GM18498 (cell line): Measurements from ENCODE around the gene MEMO1.
"Not testable (repeated sequence)": the region's sequence is repeated elsewhere in the genome, so short reads cannot be mapped to it uniquely, and the experiment has no call there.

ENCODE experiments used
- ATAC-seq: cut with Tn5 transposase; IDR thresholded peaks from one replicate; pipeline ENCODE4 v1.9.1; 2021; ENCODE audit warnings: mild to moderate bottlenecking, moderate library complexity; ENCODE audit not compliant: unreplicated experiment

MEMO1 gene

DNA sequence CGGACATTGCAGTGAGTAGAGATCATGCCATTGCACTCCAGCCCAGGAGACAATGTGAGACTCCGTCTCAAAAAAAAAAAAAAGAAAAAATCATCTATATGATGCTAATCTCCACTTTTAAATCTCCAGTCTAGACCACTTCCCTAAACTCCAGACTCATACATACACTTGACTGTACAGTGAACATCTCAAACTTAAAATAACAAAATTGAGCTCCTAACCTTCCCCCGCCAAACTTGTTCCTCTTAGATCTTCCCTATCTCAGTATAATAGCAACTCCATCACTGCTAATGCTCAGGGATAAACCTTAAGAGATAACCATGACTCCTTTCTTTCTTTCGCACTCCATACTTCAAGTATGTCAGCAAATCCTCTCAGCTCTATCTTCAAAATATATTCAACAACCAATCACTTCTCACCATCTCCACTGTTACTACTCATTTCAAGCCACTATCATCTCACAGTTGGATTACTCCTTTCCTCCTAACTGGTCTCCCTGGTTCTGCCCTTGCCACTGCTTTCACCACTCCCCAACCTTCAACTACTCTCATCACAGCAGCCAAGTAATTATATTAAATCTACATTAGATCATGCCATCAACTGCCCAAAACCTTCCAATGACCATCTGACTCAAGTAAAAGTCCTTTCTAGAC is 12.0 kb downstream of the MEMO1 start:
- ATAC-seq: no peak

DNA sequence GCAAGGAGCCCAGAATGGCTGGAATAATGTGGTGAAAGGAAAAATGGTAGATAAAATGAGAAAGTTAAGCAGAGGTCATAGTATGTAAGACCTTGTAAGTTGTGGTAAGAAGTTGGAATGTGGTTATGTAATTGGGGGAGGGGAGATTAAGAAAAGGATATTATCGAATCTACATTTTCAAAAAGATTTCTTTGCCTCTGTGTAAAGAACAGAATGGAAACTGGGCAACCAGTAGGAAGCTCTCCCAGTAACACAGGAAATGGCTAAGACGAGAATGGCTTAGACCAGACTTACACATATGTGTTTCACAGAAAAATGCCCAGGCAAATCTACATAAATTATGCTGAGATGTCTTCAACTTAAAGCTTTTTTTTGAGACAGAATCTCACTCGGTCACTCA is 13.2 kb downstream of the MEMO1 start:
- ATAC-seq: no peak

DNA sequence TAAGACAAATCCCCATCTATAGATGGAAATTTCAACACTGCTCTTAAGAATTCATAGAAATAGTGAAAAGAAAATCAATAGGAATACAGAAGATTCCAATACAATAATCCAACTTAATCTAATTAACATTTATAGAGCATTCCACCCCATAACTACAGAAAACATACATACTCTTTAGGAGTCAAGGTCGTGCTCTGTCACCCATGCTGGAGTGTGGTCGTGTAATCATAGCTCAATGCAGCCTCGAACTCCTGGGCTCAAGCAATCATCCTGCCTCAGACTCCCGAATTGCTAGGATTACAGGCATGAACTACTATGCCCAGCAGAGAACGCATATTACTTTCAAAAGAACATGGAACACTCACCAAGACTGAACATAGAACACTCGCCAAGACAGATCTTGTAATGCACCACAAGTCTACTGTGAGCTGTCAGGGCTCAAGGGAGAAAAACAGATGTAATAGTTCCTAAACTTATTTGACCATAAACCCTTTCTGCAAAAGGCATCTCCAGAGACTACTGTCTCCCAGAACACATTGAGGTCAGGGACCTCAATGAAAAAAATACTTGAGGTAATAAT is 14.1 kb downstream of the MEMO1 start:
- no peak for ATAC-seq

DNA sequence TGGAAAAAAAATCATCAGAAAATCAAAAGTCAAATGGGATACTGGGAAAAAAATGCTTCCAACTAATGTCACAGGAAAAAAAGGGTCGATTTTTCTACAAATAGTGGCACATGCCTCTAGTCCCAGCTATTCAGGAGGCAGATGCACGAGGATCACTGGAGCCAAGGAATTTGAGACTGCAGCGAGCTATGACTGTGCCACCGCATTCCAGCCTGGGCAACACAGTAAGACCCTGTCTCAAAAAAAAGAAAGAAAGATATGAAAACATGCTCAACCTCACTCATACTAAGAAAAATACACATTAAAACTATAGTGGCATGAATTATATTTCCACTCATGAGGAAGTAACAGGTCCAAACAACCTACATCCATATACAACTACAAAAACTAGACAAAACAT is 17.9 kb downstream of the MEMO1 start:
- ATAC-seq: no peak

DNA sequence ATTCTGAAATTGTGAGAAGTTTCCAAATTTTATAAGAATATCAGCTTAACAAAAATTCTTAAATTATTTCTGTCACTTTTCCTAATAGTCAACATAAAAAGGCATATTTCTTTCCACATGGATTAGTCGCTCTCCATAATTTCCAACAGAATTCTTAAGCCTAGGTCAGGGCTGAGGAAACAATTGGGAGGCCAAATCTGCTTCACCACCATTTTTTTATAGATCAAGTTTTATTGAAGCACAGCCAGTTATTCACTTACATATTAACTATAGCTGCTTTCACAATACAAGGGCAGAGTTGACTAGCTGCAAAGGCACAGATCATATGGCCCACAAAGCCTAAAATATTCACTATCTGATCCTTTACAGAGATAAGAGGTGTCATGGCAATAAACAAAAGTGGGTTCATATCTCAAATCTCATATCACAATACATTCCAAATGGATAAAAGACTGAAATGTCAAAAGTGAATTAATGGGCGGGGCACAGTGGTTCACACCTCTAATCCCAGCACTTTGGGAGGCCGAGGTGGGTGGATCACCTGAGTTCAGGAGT is 18.7 kb downstream of the MEMO1 start:
- no peak for ATAC-seq

DNA sequence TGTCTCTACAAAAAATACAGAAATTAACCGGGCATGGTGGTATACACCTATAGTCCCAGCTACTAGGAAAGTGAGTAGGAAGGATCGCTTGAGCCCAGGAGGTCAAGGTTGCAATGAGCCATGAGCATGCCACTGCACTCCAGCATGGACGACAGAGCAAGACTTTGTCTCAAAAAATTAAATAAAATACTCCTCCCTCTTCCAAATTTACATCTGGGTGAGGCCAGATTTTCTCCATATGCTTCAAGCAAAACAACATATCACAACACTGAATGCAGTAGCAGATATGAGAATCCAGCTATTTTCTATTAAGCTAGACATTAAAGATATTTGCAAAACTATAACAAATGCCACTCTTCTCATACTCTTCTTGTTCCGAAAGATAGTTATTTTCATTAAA is 20.9 kb downstream of the MEMO1 start:
- ATAC-seq: no peak

DNA sequence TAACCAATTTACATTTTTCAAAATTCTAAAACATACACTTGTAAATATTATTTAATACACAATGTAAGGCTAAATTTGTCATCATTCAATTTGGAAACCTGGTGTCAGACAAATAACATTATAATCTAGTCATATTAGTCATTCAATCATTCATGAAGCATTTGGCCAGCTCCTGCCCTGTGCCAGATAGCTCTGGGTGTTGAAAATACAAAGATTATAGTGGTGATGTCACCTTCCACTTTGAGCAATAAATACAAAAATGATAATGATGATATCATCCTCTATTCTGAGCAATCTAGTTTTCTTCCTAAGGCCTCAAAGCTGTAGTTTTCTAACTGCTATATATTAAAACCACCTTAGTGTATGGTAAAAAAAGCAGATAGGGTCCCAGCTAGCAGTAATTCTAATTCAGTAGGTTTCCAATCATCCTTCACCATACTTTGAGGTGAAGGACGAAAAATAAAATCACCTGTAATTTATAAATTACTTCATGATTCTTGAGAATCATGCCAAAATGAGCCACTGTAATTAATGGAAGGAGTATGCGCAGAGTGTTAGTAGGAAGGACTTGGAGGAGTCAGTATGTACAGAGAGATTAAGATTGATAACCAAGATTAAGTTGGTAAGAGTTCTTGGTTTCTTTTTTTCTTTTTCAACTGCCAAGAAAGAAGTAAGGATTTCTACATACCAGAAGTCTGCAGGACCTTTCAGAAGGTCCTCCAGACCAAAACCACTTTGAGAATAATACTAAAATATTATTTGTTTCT is 23.2 kb downstream of the MEMO1 start:
- no peak for ATAC-seq

DNA sequence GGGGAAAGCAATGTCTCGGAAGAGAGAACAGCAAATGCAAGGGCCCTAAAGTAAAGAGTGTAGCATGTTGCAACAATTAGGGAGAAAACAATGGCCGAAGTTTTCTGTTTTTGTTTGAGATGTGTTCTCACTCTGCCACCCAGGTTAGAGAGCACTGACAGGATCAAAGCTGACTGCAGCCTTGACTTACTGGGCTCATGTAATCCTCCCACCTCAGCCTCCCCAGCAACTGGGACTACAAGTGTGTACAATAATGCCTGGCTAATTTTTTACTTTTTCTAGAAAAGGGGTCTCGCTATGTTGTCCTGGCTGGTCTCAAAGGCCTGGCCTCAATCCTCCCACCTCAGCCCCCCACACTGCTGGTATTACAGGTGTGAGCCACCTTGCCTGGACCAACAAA is 23.9 kb downstream of the MEMO1 start:
- no peak for ATAC-seq

DNA sequence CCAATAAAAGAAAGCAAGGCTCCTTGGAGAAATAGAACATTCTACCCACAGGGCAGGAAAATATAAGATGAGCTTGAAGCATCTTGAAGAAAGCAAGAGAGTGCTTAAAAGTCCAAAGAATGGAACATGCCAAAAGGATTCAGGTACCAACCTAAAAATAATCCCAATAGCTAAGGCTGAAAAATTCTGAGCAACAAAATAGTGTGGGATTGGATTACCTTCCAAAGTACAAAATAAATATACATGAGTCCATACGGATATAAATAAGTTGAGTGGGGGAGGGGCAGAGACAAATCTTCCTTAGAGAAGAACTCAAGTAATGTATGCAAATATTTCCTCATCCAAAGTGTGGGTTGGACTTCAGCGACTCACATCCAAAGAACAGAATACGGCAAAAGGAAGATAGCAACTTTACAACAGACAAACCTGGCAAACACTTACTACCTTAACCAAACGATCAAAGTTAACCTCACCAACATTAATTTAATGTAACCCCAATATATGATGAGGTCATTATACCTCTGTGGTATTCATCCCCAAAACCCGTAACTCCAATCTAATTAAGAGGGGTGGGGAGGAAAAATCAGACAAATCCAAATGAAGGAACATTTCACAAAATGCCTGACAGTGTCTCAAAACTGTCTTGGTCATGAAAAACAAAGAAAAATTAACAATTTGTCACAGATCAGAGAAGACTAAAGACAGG is 26.9 kb downstream of the MEMO1 start:
- no peak for ATAC-seq

DNA sequence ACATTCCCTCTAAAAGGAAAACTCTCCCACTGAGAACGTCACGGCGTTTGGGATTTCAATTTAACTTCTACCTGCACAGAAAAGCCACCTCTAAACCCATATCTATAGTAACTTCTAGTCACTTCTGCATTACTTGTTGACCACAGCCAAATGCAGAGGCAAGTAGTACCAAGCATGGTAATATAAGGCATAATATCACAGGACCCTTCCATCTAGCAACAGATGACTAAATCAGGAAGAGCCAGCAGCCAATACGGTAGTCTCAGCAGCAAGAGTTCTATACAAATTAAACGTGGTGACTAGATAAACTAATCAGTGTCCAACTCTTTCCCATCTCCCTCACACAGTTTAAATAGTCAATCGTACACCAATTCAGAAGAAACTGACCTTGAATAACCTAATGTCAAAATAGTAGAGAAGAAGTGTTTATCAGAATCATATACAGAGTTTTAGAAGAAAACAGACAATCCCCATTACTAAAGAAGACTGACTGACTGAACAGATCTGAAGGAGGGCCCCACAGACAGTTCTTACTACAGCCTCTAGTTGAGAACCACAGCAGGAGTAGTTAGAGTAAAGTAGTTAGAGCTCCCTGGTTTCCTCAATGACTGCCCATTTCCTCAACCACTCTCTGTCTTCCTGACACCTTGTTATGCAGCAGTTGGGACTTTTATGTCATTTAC is 30.0 kb downstream of the MEMO1 start:
- peak; percentile 98 for ATAC-seq

DNA sequence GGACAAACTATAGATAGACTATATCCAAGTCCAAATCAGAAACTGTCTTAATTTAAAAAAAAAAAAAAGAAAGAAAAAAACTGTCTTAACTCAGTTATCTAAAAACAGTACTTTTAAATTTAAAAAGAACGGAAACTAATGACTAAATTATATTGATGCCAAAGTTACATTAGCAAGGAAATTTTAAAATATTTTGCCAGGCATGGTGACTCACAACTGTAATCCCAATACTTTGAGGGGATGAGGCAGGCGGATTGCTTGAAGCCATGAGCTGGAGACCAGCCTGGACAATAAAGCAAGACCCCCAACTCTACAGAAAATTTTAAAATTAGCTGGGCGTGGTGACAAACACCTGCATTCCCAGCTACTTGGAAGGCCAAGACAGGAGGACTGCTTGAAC is 30.9 kb downstream of the MEMO1 start:
- ATAC-seq: no peak

DNA sequence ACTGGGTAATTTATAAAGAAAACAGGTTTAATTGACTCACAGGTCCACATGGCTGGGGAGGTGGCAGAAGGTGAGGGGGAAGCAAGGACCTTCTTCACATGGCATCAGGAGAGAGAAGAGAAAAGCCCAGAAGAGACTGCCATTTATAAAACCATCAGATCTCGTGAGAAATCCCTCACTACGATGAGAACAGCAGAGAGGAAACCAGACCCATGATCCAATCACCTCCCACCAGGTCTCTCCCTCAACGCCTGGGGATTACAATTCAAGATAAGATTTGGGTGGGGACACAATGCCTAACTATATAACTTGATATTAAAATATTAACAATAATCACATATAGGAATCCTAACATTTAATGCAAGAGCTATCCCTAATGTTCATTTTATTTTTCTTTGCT is 31.8 kb downstream of the MEMO1 start:
- ATAC-seq: no peak

DNA sequence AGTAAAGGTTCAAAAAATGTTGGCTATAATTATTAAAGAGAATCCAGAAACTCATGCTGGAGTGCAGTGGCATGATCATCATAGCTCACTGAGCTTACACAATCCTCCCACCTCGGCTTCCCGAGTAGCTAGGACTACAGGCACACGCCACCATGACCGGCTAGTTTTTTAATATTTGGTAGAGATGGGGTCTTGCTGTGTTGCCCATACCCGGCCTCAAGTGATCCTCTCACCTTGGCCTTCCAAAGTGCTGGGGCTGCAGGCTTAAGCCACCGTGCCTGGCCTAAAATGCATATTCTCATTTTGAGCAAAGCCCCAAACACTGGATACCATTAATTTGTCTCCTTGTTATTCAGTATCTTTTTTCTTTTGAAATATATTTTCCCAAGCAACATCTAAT is 32.4 kb downstream of the MEMO1 start:
- ATAC-seq: no peak

DNA sequence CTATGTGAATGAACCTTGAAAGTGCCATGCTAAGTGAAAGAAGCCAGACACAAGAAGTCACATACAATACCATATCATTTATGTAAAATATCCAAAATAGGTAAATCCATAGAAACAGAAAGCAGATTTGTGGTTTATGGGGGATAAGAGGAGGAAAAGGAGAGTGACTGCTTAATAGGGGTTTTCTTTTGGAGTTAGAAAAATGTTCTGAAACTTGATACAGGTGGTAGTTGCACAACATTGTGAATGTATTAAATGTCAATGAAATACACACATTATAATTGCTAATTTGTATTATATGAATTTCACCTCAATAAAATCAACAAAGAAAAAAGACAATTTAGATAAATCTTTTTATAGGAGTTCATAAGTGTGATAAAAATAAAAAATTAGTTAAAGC is 37.1 kb downstream of the MEMO1 start:
- ATAC-seq: no peak

DNA sequence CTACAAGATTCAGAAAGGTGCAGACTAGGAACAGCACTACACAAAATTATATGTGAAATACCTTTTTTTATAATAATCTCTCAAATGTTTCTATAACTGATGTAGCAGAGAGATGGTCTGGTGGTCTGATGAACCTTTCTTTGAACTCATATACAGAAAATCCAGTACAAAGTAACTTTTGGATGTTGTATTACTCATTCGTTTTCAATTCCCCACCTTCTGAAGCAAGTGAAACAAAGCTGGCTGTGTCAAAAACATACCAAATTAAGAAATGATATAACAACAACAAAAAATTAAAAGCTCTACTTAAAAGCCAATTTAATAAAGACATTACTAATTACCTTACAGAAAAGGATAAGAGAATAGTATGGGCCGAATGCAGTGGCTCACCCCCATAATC is 38.7 kb downstream of the MEMO1 start:
- no peak for ATAC-seq

DNA sequence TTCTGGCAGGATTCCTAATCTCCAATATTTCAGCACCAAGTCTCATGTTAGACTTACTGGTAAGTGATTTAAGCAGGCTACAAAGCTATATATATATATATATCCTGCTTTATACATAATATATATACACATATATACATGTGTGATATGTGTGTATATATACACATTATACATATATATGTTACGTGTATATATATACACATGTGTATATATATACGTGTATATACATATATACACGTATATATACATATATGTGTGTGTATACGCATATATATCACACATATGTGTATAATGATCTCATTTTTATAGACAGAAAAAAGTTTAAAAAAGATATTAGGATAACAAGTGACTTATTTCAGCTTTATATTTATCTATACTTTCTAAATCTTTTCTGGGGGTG is 41.6 kb downstream of the MEMO1 start:
- no peak for ATAC-seq

DNA sequence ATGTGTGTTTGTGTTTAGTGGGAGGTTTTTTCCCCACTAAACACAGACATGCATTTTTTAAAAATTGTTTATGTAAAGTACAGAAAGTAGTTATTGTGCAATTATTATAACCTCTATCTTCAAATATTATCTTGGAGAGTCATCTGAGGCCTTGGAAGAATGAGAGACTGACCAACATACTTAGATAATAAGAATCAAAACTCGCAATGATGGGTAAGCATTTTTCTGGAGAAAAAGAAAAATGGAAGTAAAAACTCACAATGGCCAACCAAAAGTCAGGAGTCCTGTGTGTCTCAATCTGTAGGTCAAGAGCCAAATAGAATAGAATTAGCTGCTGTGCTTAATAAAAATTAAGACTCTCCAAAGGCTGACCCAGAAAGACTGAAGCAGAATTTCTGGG is 43.0 kb downstream of the MEMO1 start:
- no peak for ATAC-seq

DNA sequence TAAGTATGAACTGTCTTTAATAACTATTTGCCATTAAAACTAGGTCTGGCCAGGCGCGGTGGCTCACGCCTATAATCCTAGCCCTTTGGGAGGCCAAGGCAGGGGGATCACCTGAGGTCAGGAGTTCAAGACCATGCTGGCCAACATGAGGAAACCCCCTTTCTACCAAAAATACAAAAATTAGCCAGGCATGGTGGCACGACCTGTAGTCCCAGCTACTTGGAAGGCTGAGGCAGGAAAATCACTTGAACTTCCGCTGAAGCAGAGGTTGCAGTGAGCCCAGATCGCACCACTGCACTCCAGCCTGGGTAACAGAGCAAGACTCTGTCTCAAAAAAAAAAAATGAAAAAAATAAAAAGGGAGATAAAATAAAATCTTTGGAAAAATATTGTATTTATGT is 44.4 kb downstream of the MEMO1 start:
- not testable (repeated sequence) for ATAC-seq

DNA sequence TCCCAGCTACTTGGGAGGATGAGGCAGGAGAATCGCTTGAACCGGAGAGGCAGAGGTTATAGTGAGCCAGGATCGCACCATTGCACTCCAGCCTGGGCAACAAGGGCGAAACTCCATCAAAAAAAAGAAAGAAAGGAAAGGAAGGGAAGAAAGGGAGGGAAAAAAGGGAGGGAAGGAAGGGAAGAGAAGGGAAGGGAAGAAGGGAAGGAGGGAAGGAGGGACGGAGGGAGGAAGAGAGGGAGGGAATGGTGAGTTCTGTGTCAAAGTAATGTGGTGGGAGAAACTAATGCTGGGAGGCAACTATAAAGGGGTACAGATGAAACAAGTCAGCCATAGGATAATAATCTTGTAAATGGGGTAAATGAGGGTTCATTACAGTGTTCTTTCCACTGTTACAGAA is 45.7 kb downstream of the MEMO1 start:
- ATAC-seq: no peak

DNA sequence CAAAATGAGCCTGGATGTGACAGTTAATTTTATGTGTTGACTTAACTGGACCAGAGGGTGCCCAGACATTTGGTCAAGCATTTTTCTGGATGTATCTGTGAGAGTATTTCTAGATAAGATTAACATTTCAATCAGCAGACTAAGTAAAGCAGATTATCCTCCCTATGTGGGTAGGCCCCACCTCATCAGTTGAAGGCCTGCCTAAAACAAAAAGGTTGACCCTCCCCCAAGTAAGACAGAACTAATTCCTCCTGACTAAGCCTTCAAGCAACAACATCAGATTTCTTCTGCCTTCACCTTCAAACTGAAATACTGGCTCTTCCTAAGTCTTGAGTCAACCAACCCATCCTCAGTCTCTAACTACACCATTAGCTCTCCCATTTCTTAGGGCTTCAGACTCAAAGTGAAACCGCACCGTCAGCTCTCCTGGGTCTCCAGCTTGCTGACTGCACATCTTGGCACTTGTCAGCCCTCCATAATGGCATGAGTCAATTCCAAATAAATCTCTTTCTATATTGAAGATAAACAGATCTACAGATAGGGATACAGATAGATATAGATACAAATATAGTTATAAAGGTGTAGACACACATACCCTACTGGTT is 47.9 kb downstream of the MEMO1 start:
- ATAC-seq: no peak
